Measurements from ENCODE around the gene TCF19.
"Not testable (repeated sequence)": the region's sequence is repeated elsewhere in the genome, so short reads cannot be mapped to it uniquely, and the experiment has no call there.

The TCF19 gene

GRCh38 chr6:31162463-31163165, 4.2 kb downstream of the TCF19 start:
- DNase-seq (ENCODE audit: low spot score): no peak

DNA sequence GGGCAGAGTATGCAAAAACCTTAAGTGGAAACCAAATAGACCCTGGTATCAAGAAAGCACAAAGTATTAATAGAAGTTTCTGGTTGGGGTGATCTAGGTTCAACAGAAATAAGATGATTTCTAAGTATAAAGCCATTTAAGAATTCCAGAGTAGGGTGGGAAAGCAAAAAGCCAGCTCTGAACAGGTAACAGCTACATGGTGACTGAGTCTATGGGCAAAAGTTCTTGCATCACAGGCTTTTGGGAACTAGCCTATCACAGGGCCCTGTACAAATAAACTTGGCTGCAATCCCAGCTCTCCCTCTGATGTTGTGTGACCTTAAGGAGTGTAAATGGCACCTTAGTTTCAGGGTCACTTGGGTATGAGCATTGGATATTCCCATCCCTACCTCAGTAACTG, 5.5 kb downstream of the TCF19 start:
- DNase-seq (ENCODE audit: low spot score): no peak

DNA sequence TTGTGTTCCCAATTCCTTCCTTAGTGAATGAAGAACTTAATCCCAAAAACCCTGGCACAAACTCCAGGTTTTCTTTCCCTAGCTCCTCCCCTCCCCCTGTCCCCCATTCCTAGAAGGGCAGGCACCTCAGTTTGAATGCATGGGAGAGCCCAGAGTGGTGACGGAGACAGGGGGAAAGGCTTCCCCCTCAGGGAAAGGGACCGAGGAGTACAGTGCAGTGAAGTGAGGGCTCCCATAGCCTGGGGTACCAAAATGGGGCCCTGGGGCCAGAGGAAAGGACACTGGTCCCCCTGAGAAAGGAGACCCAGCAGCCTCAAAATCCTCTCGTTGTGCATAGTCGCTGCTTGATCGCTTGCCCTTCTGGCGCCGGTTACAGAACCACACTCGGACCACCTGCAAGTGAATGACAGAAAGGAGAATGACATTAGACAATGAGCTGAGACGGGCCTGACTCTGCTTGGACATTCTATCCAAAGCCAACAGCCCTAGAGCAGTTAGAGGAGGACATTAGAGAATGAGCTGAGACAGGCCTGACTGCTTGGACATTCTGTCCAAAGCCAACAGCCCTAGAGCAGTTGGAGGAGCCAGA, 6.2 kb downstream of the TCF19 start:
- not testable (repeated sequence) for DNase-seq (ENCODE audit: low spot score)

DNA sequence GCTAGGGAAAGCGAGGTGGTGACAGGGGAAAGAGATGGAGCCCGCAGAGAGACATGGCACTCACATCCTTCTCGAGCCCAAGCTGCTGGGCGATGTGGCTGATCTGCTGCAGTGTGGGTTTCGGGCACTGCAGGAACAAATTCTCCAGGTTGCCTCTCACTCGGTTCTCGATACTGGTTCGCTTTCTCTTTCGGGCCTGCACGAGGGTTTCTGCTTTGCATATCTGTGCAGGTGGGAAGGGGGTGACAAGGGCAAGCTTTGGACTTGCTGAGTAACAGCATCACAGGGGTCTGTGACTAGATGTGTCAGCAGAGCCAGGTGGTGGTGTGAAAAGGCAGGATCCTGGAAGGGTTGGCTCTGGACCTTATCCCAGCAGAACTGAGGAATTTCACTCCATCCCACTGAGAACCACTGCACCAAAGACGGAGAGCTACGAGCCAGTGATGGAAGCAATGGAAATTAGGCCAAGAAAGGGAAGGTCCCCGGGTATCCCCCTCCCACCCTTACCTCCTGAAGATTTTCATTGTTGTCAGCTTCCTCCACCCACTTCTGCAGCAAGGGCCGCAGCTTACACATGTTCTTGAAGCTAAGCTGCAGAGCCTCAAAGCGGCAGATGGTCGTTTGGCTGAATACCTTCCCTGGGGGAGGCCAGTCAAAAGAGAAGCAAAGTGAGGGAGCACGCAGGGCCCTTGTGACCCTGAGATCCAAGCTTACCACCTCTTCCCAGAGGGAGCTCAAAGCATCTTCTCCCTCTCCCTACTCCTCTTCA, 6.9 kb downstream of the TCF19 start:
- DNase-seq (ENCODE audit: low spot score): not testable (repeated sequence)

- DNase-seq (ENCODE audit: low spot score): no peak
Measured at GRCh38 chr6:31165986-31166385, 7.6 kb downstream of the TCF19 start.

- no peak for DNase-seq (ENCODE audit: low spot score)
Measured at GRCh38 chr6:31168606-31169005, 10.2 kb downstream of the TCF19 start.

DNA sequence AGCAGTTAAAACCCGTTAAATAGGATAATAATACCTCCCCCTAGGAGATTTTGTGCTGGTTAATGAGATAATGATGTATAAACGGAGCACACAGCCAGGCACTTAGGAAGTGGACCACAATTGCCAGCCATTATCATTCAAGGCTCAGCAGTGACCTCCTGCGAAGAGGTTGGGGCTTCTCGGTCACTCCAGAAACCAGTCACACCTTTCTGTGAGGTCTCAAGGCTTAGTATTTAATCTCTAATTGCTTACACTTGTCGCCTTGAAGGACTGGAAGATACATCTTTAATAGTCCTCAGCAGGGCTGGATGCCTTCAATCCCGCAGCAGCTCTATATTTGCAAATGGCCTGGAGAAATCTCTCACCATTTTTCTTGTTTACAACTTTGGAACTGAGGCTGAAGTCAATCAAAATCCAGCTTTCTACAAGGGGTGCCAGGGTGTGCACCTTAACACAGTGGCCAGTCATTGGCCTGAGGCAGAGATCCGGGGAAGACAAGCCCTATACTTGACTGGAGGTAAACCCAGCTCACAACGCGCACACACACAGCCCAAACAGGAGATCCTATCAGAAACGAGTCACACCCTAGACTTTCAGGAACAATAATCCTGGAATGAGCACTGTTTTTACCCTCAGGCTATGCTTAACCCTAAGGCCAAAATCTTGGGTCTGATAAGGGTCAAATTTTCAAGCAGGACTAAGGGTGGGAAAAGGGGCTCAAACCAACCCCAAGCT, 10.9 kb downstream of the TCF19 start:
- no peak for DNase-seq (ENCODE audit: low spot score)

GRCh38 chr6:31169858-31170599, 11.6 kb downstream of the TCF19 start:
- DNase-seq (ENCODE audit: low spot score): not testable (repeated sequence)

GRCh38 chr6:31170600-31170881, 12.2 kb downstream of the TCF19 start, which contains the start of gene POU5F1:
POU5F1 (minus strand) TSS chr6:31170682; CDS start chr6:31170620, 62 bp downstream.
- DNase-seq (ENCODE audit: low spot score): peak; percentile 68

DNA sequence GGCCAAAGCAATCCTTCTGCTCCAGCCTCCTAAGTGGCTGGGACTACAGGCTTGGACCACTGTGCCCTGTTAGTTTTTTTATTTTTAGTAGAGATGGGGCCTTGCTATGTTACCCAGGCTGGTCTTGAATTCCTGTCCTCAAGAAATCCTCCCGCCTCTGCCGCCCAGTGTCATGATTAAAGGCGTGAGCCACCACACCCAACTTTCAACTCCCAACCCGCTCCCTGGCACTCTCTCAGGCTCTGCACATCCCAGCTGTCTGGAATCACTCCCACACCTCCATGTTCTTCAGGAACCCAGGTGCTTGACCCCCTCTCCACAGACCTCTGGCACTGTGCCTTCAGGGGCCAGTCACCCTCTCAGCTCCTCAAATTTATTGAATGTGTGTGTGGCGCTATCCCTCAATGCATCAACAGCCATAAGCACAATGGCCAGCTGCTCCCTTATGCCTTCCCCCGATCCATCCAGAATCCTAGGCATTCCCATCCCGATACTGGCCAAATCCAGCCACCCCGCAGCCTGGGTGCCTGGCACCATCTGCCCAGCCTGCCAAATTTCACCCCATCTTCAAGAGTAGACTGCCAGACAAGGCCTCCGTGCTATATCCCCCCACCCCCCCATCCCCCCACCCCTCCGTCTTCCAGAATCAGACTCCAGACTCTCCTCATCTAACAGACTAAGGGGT, 12.7 kb downstream of the TCF19 start:
- DNase-seq (ENCODE audit: low spot score): no peak

DNA sequence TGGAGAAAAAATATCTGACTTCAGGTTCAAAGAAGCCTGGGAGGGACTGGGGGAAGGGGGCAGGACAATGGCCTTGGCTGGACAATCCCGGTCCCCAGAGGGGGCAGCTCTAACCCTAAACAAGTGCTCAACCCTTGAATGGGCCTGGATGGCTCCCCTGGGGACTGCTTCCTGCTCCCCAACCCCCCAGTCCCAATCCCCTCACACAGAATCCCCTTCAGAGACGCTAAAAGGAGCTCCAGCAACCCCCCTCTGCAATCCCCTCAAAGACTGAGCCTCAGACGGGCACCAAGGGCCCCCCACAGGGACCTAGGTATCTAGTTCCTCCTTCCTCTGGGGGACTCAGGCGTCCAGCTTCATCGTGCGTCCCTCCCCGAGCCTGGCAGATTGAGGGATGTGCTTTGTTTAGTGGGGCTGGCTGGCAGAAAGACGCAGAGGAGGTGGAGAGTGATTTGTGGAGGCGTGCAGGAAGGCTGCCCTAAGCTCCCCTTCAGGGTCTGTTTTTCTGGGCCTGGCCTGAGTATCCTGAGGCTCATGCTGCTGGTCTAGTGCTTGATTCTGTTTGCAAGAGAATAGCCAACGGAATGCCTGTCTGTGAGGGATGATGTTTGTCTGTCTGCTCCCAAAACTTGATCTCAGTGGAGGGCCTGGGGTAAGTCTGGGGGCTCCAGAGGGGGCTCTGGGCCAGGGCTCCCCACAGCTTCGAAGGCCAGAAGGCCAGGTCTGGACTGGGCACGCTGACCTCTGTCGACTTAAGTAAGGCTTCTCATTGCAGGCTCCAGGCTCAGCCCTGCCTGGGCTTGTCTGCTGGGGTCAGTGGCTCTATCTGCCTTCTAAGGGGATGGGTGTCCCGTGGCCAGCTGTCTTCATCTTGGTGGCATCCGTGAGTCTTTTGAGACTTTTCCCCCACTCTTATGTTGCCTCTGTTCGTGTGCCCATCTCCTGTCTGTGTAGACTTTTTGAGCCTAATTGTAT, 13.8 kb downstream of the TCF19 start:
- DNase-seq (ENCODE audit: low spot score): peak; percentile 69

- DNase-seq (ENCODE audit: low spot score): peak; percentile 74
Measured at GRCh38 chr6:31172973-31173384, 14.6 kb downstream of the TCF19 start.

DNA sequence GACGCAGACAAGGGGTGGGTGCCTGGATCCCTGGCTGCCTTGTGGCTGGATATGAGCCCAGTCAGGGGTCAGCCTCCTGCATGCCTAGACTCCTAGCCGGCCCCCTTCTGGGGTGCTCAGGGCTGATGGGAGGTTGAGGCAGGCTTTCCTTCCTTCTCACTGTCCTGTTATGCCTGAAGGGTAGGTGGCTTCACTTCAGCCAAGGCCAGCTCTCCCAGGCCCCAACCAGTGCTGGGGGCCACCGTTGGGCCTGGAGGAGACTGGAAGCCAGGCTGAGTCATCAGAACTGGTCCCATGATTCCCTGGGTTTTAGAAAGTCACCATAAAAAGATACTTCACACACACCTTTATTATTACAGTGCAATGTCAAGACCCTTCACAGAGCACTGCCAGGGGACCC, 15.0 kb downstream of the TCF19 start:
- no peak for DNase-seq (ENCODE audit: low spot score)

- DNase-seq (ENCODE audit: low spot score): no peak
Measured at GRCh38 chr6:31174378-31174777, 16.0 kb downstream of the TCF19 start.

DNA sequence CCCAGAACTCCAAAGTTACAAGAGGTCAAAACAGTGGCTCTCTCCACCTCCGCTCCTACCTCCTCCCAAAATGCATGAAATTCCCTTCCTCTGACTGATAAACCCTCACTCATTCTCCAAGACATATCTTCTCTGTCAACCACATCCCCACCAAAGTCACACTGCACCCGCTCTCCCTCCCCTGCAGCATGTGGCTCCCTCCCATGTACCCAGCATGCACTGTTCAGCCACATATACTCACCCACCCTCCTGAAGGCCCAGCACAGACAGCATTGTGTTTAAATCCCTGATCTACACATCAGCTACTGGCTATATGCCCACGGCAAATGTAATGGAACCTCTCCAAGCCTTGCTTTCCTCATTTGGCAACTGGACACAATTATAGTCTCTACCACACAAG, 17.6 kb downstream of the TCF19 start:
- DNase-seq (ENCODE audit: low spot score): no peak

GRCh38 chr6:31178143-31179041, 20.0 kb downstream of the TCF19 start:
- no peak for DNase-seq (ENCODE audit: low spot score)

DNA sequence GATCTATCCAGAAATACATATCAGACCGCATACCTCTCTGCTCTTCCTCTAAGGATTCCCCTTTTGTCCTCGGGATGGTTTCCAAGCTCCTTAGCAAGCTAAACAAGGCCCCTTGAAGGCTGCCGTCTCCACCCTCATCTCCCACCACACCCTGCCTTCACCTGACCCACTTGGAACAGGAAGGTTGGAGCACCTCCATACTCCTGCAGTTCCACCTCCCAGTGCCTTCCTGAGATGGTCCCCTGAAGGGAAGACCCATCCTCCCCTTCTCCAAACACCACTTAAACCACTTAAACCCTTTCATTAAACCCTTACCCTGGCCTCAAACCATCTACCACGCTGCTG, 20.6 kb downstream of the TCF19 start:
- no peak for DNase-seq (ENCODE audit: low spot score)

DNA sequence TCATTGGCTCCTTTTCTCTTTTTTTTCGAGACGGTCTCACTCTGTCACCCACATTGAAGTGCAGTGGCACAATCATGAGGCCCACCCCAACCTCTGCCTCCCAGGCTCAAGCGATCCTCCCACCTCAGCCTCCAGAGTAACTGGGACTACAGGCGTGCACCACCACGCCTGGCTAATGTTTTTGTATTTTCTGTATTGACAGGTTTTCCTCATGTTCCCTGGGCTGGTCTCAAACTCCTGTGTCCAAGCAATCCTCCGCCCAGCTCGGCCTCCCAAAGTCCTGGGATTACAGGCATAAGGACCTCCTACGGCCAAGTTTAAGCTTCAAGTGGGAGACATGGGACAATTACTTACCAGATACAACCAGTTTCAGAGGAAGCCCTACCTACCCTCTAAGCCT, 21.5 kb downstream of the TCF19 start:
- no peak for DNase-seq (ENCODE audit: low spot score)

DNA sequence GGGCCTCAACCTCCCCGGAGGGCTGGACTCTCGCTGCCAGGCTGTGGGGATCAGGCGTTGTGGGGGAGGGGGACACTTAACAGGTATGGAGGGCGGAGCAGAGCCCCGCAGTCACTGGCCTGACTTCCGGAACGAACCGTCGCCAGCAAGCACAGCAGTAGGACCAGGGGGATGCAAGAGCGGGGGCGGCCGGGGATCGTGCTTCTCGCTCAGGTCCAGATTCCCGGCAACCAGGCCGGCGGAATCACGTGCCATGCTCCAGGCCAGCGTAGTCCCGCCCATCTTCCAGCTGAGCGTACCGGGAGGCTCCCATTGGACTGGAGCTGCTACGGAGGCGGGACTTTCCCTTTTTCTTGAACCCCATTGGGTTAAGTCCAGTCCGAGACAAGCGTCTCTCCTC, 22.1 kb downstream of the TCF19 start:
- peak; percentile 84 for DNase-seq (ENCODE audit: low spot score)

All from iPS-NIHi11 (cell line).